ENCODE results near the gene BTNL3. TPM values are rescaled to one million over a fixed set of nuclear protein-coding genes. Genes with fewer than 3 reads are reported as not detected.

The BTNL3 gene
- total RNA-seq, 1 donor from 2014 or later = not detected

- DNase-seq (ENCODE audit: low read depth) (no peak), FAIRE-seq (no peak)
- no peak for TF ChIP-seq CTCF (IDR thresholded peaks at IDR 0.05; ENCODE audit: insufficient read depth, low read depth, low read length)
- TF ChIP-seq EZH2 (IDR thresholded peaks at IDR 0.05; ENCODE audit: insufficient read depth, low read length) = no peak
- no peaks in the 10 kb centered on the region for H3K27me3 ChIP-seq (ENCODE audit: insufficient read depth, low read length)
- Mint-ChIP-seq H3K27me3 (ENCODE audit: low read depth, unreplicated experiment) (no peaks in the 10 kb centered on the region), H3K9me3 (ENCODE audit: unreplicated experiment) (no peaks in the 10 kb centered on the region), H3K36me3 (ENCODE audit: low read depth, unreplicated experiment) (no peaks in the 10 kb centered on the region), H3K4me3 (ENCODE audit: unreplicated experiment) (no peak overlapping the region), H3K4me1 (ENCODE audit: low read depth, unreplicated experiment) (no peaks in the 10 kb centered on the region), H3K27ac (ENCODE audit: unreplicated experiment) (no peak overlapping the region)
- H3K9ac ChIP-seq (ENCODE audit: low read length) = no peak overlapping the region
- no peak overlapping the region for H3K4me2 ChIP-seq (ENCODE audit: low read length)
- no peaks in the 10 kb centered on the region for H3K4me1 ChIP-seq (ENCODE audit: insufficient read depth, low read length)
- no peak overlapping the region for H3K27ac ChIP-seq (ENCODE audit: low read depth, low read length)
- H3K36me3 ChIP-seq (ENCODE audit: insufficient read depth, low read length) = no peaks in the 10 kb centered on the region
- no peak overlapping the region for H3K4me3 ChIP-seq (ENCODE audit: insufficient read depth, low read depth, low read length)
- H3K9me3 ChIP-seq (ENCODE audit: insufficient read depth, low read depth, low read length) = no peaks in the 10 kb centered on the region
- no peaks in the 10 kb centered on the region for H3K79me2 ChIP-seq (ENCODE audit: insufficient read depth, low read length)
- H2AFZ ChIP-seq (ENCODE audit: low read depth, low read length) = no peak overlapping the region
- H4K20me1 ChIP-seq (ENCODE audit: insufficient read depth, low read length) = no peaks in the 10 kb centered on the region
Measured at GRCh38 chr5:180960209-180960608, 28.4 kb upstream of the BTNL3 start.

GRCh38 chr5:180969406-180969805 lies 19.2 kb upstream of the BTNL3 start:
- no peaks in the 10 kb centered on the region for H3K4me1 Mint-ChIP-seq (ENCODE audit: low read depth, unreplicated experiment)
- Histone ChIP-seq H3K36me3 (ENCODE audit: insufficient read depth, low read length) (no peaks in the 10 kb centered on the region), H3K9me3 (ENCODE audit: insufficient read depth, low read depth, low read length) (no peaks in the 10 kb centered on the region), H3K4me2 (ENCODE audit: low read length) (no peak overlapping the region), H3K27me3 (ENCODE audit: insufficient read depth, low read length) (no peaks in the 10 kb centered on the region), H4K20me1 (ENCODE audit: insufficient read depth, low read length) (no peaks in the 10 kb centered on the region), H2AFZ (ENCODE audit: low read depth, low read length) (no peak overlapping the region), H3K4me1 (ENCODE audit: insufficient read depth, low read length) (no peaks in the 10 kb centered on the region), H3K27ac (ENCODE audit: low read depth, low read length) (no peak overlapping the region), H3K9ac (ENCODE audit: low read length) (no peak overlapping the region), H3K79me2 (ENCODE audit: insufficient read depth, low read length) (no peaks in the 10 kb centered on the region), H3K4me3 (ENCODE audit: insufficient read depth, low read depth, low read length) (no peak overlapping the region)
- DNase-seq (ENCODE audit: low read depth) (no peak), FAIRE-seq (no peak)
- H3K36me3 Mint-ChIP-seq (ENCODE audit: low read depth, unreplicated experiment) = no peaks in the 10 kb centered on the region
- H3K9me3 Mint-ChIP-seq (ENCODE audit: unreplicated experiment) = no peaks in the 10 kb centered on the region
- no peak for TF ChIP-seq EZH2 (IDR thresholded peaks at IDR 0.05; ENCODE audit: insufficient read depth, low read length)
- TF ChIP-seq CTCF (IDR thresholded peaks at IDR 0.05; ENCODE audit: insufficient read depth, low read depth, low read length) = no peak
- no peaks in the 10 kb centered on the region for H3K27me3 Mint-ChIP-seq (ENCODE audit: low read depth, unreplicated experiment)
- H3K27ac Mint-ChIP-seq (ENCODE audit: unreplicated experiment) = no peak overlapping the region
- H3K4me3 Mint-ChIP-seq (ENCODE audit: unreplicated experiment) = no peak overlapping the region

DNA sequence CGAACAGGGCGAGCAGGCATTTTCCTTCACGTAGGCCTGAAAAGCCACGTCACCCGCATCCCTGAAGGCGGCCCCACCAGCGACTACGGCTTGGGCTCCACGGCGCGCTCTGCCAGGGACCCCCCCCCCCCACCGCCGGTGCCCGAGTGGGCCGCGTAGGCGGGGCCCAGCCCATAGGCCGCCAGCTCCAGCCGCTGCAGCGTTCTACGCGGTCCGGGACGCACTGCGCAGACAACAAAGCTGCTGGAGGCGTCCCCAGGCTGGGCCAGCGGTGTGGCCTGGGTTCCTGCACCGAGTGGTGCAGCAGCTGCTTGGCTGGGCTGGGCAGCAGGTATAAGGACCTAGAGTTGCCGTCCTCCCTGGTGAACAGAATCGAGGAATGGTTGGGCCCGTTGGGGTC lies 18.3 kb upstream of the BTNL3 start:
- Histone ChIP-seq H4K20me1 (ENCODE audit: insufficient read depth, low read length) (no peaks in the 10 kb centered on the region), H3K4me1 (ENCODE audit: insufficient read depth, low read length) (no peaks in the 10 kb centered on the region), H2AFZ (ENCODE audit: low read depth, low read length) (no peak overlapping the region), H3K4me2 (ENCODE audit: low read length) (no peak overlapping the region), H3K9ac (ENCODE audit: low read length) (no peak overlapping the region), H3K27ac (ENCODE audit: low read depth, low read length) (no peak overlapping the region), H3K9me3 (ENCODE audit: insufficient read depth, low read depth, low read length) (no peaks in the 10 kb centered on the region), H3K79me2 (ENCODE audit: insufficient read depth, low read length) (no peaks in the 10 kb centered on the region), H3K36me3 (ENCODE audit: insufficient read depth, low read length) (no peaks in the 10 kb centered on the region), H3K27me3 (ENCODE audit: insufficient read depth, low read length) (no peaks in the 10 kb centered on the region), H3K4me3 (ENCODE audit: insufficient read depth, low read depth, low read length) (no peak overlapping the region)
- H3K4me3 Mint-ChIP-seq (ENCODE audit: unreplicated experiment) = no peak overlapping the region
- no peak overlapping the region for H3K27ac Mint-ChIP-seq (ENCODE audit: unreplicated experiment)
- DNase-seq (ENCODE audit: low read depth) = no peak
- no peaks in the 10 kb centered on the region for H3K9me3 Mint-ChIP-seq (ENCODE audit: unreplicated experiment)
- no peaks in the 10 kb centered on the region for H3K4me1 Mint-ChIP-seq (ENCODE audit: low read depth, unreplicated experiment)
- TF ChIP-seq EZH2 (IDR thresholded peaks at IDR 0.05; ENCODE audit: insufficient read depth, low read length) (no peak), CTCF (IDR thresholded peaks at IDR 0.05; ENCODE audit: insufficient read depth, low read depth, low read length) (no peak)
- FAIRE-seq = no peak
- no peaks in the 10 kb centered on the region for H3K36me3 Mint-ChIP-seq (ENCODE audit: low read depth, unreplicated experiment)
- no peaks in the 10 kb centered on the region for H3K27me3 Mint-ChIP-seq (ENCODE audit: low read depth, unreplicated experiment)
